GM10248 (cell line): ENCODE results near the gene TM4SF20.

ENCODE experiments used
- CTCF ChIA-PET: fragments of 300-600 bp; sonication (Branson Sonifier 250); formaldehyde crosslinking; extraction: SDS; loops from one replicate; lab custom pipeline; 2021; ENCODE audit warnings: antibody characterized with exemption; lab: Yijun Ruan, JAX
- POLR2A ChIA-PET: fragments of 350-650 bp; sonication (Branson Sonifier 250); formaldehyde crosslinking; extraction: SDS; loops from one replicate; lab custom pipeline; 2020; ENCODE audit warnings: antibody characterized with exemption; lab: Yijun Ruan, JAX
- DNase-seq: peaks from one replicate; pipeline ENCODE4 v3.0.0; 2012; ENCODE audit errors: extremely low spot score
- TF ChIP-seq, protein P1 (sequence below): IDR thresholded peaks from 2 replicates; pipeline ENCODE4 v1.5.1; 2012; ENCODE audit warnings: mild to moderate bottlenecking, low read depth; ENCODE audit errors: extremely low read depth, missing control alignments, control extremely low read depth

Gene TM4SF20

DNA sequence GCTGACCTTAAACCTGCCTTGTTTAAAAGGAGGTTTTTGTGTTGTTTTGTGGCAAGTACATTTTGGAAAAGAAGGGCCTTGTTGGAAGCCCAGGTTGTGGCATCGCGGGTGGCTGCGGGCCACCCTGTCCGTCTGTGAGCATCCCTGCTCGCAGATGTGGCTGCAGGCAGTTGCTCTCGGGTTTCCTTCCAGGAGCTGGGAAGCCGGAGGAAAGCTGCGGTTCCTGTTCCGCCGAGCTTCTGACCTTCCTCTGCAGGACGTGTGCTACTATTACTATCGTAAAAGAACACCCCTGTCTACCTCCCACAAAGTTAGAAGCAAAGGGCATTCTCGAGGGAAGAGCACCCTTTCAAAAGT is 53.3 kb downstream of the TM4SF20 start:
- POLR2A ChIA-PET, result no interaction called here
- TF ChIP-seq, protein P1, sequence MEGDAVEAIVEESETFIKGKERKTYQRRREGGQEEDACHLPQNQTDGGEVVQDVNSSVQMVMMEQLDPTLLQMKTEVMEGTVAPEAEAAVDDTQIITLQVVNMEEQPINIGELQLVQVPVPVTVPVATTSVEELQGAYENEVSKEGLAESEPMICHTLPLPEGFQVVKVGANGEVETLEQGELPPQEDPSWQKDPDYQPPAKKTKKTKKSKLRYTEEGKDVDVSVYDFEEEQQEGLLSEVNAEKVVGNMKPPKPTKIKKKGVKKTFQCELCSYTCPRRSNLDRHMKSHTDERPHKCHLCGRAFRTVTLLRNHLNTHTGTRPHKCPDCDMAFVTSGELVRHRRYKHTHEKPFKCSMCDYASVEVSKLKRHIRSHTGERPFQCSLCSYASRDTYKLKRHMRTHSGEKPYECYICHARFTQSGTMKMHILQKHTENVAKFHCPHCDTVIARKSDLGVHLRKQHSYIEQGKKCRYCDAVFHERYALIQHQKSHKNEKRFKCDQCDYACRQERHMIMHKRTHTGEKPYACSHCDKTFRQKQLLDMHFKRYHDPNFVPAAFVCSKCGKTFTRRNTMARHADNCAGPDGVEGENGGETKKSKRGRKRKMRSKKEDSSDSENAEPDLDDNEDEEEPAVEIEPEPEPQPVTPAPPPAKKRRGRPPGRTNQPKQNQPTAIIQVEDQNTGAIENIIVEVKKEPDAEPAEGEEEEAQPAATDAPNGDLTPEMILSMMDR, result no peak
- peak; percentile 15 for DNase-seq
- CTCF ChIA-PET, result no interaction called here

DNA sequence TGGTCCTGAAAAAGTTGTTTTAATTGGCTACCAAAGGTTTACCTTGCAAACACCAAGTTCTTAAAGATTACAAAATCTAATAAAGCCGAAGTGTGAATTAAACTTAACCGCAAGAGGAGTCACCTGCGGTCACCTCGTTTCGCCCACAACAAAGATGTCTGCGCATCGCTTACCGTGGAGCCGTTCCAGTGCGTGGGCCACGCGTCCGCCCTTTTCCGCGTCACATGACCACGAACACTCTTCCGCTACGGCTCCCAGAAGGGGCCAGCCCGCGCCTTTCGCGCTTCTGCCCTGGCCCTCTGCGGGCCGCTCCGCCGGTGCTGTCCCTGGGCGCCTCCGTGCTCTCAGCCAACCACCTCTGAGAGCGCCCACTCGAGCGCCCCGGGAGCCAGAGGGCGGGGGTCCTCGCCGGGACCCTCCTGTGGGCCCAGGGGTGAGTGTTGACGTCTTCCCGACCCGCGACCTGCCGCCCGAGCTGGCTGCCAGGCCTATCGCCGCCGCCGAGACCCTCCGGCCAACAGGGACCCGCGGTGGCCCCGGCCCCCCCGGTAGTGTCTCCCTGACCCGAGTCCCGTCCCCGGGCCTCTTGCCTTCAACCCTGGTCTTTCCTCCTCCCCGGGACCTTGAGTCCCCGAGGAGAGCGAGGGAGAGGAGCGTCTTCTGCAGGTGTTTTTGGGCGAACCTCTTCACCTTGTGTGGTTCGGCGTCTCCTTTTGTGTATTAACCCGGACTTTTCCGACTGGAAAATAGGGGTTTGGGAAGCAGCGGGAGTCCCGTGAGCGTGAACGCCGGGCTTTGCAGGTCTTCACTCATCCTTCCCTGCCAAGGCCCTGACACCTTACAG is 53.9 kb downstream of the TM4SF20 start, which contains the start of gene MFF:
MFF (plus strand) TSS at position 257 of the 844 bp plus-strand sequence. CDS start 5,415 bp downstream, outside the sequence.
- ChIA-PET POLR2A (no interaction called here), CTCF (no interaction called here)
- TF ChIP-seq, protein P1, result peak; percentile 44
- DNase-seq, result peak; percentile 95

DNA sequence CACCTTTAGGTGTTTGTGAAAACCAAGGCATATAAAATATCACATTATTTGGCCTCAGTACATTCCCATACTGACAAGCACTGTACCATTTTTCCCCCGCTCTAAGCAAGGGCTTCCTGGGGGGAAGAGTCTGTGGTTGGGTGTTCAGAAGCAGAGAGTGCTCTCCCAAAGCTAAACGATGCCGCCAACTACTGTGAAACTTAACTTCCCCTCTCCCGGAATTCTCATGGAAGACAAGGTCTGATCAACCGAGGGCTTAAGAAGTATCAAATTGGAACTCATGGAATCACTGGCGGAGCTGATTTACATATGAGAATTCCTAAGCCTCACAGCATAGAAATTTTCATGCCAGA is 54.5 kb downstream of the TM4SF20 start:
- CTCF ChIA-PET, result no interaction called here
- peak; percentile 37 for DNase-seq
- POLR2A ChIA-PET, result no interaction called here
- TF ChIP-seq, protein P1, result no peak

DNA sequence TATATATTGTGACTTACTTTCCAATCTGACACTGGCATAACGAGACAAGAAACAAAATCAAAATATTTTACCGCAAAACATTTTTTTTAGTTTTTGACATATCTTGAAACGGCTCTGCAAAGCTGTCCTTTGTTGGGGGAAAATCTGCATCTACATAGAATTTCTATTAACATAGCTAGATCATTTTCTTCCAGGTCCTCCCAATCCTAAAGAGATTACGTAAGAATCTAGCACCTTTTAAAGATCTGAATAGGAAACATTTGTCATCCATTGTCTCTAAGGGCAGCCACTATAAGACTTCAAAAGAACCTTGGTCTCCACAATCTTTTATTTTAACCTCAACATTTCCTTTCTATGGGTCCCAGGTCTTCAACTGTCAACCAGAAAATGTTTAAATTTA is 55.3 kb downstream of the TM4SF20 start:
- ChIA-PET CTCF (no interaction called here), POLR2A (no interaction called here)
- DNase-seq, result no peak
- TF ChIP-seq, protein P1, result no peak

DNA sequence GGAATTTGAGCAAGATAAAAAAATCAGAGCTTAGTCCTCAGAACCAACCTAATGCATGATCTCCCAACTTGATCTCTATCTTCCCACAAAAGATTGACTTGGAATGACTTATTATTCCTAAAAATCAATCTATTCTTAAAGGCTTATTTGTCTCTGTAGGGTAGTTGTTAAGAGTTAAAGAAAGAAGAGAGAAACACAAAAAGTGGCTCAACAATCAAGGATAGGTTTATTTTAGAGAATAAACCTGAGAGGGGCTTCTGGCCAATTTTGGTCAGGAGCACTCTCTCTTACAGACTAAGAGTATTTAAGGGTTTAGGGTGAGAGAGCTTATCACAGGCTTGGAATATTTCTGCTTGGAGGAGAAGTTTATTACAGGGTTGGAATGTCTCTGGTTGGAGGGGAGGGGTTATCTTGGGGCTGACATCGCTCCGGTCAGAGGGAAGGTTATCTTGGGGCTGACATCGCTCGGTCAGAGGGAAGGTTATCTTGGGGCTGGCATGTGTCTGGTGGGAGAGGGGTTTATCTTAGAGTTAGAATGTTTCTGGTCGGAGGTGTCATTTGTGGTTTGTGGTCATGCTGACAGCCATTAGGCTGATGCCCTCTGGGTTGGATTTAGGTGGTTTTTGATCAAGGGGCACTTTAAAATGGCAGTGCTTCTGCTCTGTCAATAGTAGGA is 56.4 kb downstream of the TM4SF20 start:
- ChIA-PET POLR2A (no interaction called here), CTCF (interaction anchor here (1.2 kb wide), 1 partner anchor 14 kb away, joined by 3 read pairs; no protein-coding TSS in a partner anchor)
- TF ChIP-seq, protein P1, result no peak
- DNase-seq, result no peak

DNA sequence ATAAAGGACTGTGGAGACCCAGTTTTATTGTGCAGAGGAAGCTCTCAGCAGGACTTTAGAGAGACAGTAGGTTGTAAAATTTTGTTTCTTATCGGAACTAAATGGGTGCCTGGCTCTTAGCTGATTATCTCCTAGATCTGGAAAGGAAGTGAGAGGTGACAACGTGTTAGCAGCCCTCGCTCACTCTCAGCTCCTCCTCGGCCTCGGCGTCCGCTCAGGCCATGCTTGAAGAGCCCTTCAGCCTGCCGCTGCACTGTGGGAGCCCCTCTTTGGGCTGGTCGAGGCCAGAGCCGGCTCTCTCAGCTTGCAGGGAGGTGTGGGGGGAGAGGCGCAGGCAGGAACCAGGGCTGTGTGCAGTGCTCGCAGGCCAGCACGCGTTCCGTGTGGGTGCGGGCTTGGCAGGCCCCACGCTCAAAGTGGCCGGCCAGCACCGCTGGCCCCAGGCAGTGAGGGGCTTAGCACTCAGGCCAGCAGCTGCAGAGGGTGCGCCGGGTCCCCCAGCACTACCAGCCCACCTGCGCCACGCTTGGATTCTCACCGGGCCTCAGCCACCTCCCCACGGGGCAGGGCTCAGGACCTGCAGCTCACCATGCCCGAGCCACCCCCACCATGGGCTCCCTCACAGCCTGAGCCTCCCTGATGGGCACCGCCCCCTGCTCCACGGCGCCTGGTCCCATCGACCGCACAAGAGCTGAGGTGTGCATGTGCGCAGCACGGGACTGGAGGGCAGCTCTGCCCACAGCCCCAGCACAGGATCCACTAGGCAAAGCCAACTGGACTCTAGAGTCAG is 58.6 kb downstream of the TM4SF20 start:
- no peak for DNase-seq
- CTCF ChIA-PET, result no interaction called here
- TF ChIP-seq, protein P1, result no peak
- POLR2A ChIA-PET, result no interaction called here
